Activated naive CD4-positive, alpha-beta T cell treated with anti-CD3 and anti-CD28 coated beads, Interleukin-2, amount 10 ng/mL, durations not matched to agents 7 days and 5 days (primary cell): ENCODE measurements around the gene LCK.

ENCODE experiments used
- CTCF ChIA-PET: fragments of 350-600 bp; sonication (Branson Sonifier 250); formaldehyde crosslinking; loops from one replicate; lab custom pipeline; 2021; ENCODE audit warnings: antibody characterized with exemption; lab: Charles Lee
- DNase-seq: peaks from one replicate; pipeline ENCODE4 v3.0.0-alpha.2; 2020
- H3K27ac Mint-ChIP-seq: one replicate; pipeline ENCODE4 v1.8.0; 2021; ENCODE audit warnings: mild to moderate bottlenecking, moderate library complexity, mixed read lengths
- H3K27me3 Mint-ChIP-seq: one replicate; pipeline ENCODE4 v1.8.0; 2021; ENCODE audit warnings: mild to moderate bottlenecking, mixed read lengths
- H3K36me3 Mint-ChIP-seq: one replicate; pipeline ENCODE4 v1.8.0; 2021; ENCODE audit warnings: mixed read lengths
- H3K4me1 Mint-ChIP-seq: one replicate; pipeline ENCODE4 v1.8.0; 2021; ENCODE audit warnings: mixed read lengths
- H3K4me3 Mint-ChIP-seq: one replicate; pipeline ENCODE4 v1.8.0; 2021; ENCODE audit warnings: mild to moderate bottlenecking, moderate library complexity, mixed read lengths
- H3K9me3 Mint-ChIP-seq: one replicate; pipeline ENCODE4 v1.8.0; 2021; ENCODE audit warnings: mixed read lengths

LCK gene

DNA sequence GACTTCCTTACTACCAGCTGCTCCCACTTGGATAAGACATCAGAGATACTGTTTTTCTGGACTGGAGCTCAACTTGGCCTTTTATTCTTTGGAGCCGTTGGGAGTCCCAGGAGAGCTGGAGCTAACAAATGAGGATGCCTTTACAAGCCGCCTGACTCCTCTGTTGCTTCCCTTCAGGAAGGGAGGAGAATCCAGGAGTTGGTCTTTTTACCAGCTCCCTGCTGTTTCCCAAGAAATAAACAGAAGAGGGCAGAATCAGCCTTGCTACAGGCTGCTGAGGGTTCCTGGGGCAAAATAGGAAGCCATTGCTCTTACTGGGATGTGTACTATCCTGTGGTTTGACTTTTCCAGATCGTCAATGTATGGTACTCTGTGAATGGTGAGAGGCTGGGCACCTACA lies 27.4 kb upstream of the LCK start:
- H3K4me3 Mint-ChIP-seq, result peak overlapping the region; percentile 97
- peaks cover 37% of the 10 kb centered on the region for H3K36me3 Mint-ChIP-seq
- peaks cover 55% of the 10 kb centered on the region for H3K4me1 Mint-ChIP-seq

DNA sequence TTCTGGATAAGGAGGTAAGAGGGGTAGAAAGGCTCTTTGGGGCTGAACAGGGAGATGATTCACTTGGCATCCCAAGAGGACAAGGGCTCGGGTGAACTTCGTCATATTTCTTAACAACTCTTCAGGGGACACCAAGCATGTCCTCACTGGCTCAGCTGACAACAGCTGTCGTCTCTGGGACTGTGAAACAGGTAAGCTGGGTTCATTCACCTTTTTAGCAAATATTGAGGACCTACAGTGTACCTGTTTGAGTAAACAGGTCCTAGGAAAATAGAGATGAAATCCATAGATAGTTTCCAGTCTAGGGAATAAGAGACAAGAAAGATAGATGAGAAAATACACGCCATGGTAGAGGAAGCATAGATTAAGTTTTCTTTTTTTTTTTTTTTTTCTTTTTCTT lies 26.8 kb upstream of the LCK start:
- H3K4me3 Mint-ChIP-seq, result peak overlapping the region; percentile 42
- H3K36me3 Mint-ChIP-seq, result peaks cover 41% of the 10 kb centered on the region
- no peaks in the 10 kb centered on the region for H3K9me3 Mint-ChIP-seq
- no peak for DNase-seq
- CTCF ChIA-PET, result interaction anchor here (1.2 to 2.7 kb wide), 2 partner anchors 25 to 176 kb away, joined by 3 to 19 read pairs; no protein-coding TSS in a partner anchor
- H3K4me1 Mint-ChIP-seq, result peaks cover 55% of the 10 kb centered on the region
- H3K27ac Mint-ChIP-seq, result peak overlapping the region; percentile 16
- no peaks in the 10 kb centered on the region for H3K27me3 Mint-ChIP-seq

More for the DNA sequence above, 27.4 kb upstream of the LCK start:
- no peak for DNase-seq
- H3K9me3 Mint-ChIP-seq, result no peaks in the 10 kb centered on the region
- CTCF ChIA-PET, result interaction anchor here (0.6 to 2.7 kb wide), 4 partner anchors 18 to 195 kb away, joined by 3 to 19 read pairs (median 3); partner anchors contain the start of gene IQCC
- no peaks in the 10 kb centered on the region for H3K27me3 Mint-ChIP-seq
- peak overlapping the region; percentile 83 for H3K27ac Mint-ChIP-seq

DNA sequence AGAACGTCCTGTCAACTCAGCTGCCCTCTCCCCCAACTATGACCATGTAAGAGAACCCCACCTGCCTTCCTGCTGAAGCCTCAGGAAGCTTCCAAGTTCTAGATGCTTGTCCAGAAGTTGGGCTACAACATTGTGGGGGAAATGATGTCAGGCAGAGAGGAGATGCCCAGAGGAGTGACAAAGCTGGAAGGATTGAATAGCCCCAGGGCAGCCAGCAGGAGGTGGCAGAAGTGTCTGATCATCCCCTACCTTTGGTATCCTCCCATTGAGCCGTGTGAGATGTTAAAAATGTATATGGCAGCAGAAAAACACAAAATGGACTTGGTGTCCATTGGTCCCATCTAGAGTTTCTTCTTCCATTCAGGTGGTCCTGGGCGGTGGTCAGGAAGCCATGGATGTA lies 22.3 kb upstream of the LCK start:
- H3K4me3 Mint-ChIP-seq, result no peak overlapping the region
- peaks cover 20% of the 10 kb centered on the region for H3K4me1 Mint-ChIP-seq
- H3K27me3 Mint-ChIP-seq, result no peaks in the 10 kb centered on the region
- no peak for DNase-seq
- no peaks in the 10 kb centered on the region for H3K9me3 Mint-ChIP-seq
- H3K36me3 Mint-ChIP-seq, result peaks cover 45% of the 10 kb centered on the region
- CTCF ChIA-PET, result interaction anchor here (0.8 to 4.3 kb wide), 4 partner anchors 12 to 147 kb away, joined by 3 to 20 read pairs (median 10); no protein-coding TSS in a partner anchor
- H3K27ac Mint-ChIP-seq, result no peak overlapping the region

DNA sequence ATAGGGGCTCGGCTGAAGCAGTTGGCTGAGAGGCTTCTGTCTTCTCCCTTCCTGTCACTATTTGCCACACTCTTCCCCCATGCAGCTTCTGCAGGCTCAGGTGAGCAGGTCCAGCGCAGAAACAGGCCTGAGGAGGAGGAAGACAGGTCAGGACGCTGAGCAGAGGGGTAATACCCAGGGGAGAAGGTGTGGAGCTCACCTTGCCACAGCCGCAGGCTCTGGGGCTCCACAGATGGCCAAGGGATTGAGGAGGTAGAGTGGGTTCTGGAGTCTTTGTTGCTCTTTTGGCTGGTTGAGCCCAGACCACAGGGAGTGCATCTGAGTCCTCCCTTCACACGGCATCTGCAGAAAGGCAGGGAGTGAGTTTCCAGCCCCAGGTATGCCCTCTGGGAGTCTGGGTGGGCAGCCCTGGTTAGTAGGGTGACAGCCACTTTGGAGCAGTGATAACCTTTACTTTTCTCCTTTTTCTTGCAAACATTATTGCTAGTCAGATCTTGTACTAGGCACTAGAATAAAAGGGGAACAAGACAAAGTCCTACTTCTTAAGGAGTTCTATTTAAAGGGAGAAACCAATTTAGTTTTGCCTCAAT lies 19.1 kb upstream of the LCK start:
- CTCF ChIA-PET, result interaction anchor here (1.4 kb wide), 1 partner anchor 16 kb away, joined by 4 read pairs; no protein-coding TSS in a partner anchor
- Mint-ChIP-seq H3K4me1 (peaks cover 5% of the 10 kb centered on the region), H3K36me3 (peaks cover 29% of the 10 kb centered on the region), H3K27ac (no peak overlapping the region), H3K4me3 (no peak overlapping the region), H3K9me3 (no peaks in the 10 kb centered on the region), H3K27me3 (no peaks in the 10 kb centered on the region)
- no peak for DNase-seq

DNA sequence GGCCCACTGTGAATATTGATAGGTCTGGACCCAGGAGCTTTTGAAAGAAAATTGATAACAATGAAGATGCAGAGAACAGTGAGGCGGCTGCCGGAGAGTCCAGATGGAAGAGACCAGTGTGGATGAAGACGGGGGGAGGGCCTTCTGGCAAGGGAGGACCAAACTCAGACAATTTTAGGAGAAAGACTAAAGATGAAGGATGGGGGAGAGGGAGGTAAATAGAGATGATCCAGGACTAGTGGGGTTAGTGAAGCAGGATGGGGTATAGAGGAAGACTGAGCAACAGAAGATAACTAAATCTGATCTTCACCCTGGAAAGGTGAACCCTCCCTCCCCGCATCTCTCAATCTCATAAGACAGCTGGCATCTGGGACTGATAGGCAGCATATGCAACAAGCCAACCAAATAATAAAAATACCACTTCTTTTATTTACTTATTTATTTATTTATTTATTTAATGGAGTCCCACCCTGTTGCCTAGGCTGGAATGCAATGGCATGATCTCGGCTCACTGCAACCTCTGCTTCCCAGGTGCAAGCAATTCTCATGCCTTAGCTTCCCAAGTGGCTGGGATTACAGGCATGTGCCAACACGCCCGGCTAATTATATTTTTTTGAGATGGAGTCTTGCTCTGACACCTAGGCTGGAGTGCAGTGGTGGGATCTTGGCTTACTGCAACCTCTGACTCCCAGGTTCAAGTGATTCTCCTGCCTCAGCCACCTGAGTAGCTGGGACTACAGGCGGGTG lies 18.3 kb upstream of the LCK start:
- DNase-seq, result no peak
- CTCF ChIA-PET, result interaction anchor here (1.4 kb wide), 1 partner anchor 16 kb away, joined by 4 read pairs; no protein-coding TSS in a partner anchor
- Mint-ChIP-seq H3K9me3 (no peaks in the 10 kb centered on the region), H3K36me3 (peaks cover 24% of the 10 kb centered on the region), H3K27ac (no peak overlapping the region), H3K27me3 (no peaks in the 10 kb centered on the region), H3K4me3 (no peak overlapping the region), H3K4me1 (peaks cover under 1% of the 10 kb centered on the region)

DNA sequence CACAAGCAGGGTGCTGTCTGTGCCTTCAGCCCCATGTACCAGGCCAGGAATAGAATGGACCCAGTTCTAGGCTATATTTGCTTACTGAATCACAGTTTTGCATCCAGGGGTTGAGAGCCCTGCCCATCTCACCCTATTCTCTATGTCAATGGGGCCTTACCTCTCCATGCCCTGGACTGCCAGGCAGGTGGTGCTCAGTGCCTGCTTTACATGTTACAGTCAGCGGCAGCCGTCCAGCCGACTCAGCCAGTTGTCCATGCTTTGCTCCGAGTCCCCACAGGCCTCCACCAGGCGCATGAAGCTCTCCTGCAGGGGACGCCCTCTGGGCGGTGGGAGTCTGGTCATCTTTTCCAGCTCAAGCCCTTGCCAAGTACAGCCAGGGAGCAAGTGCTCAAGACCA lies 16.3 kb upstream of the LCK start:
- H3K9me3 Mint-ChIP-seq, result no peaks in the 10 kb centered on the region
- peaks cover 4% of the 10 kb centered on the region for H3K4me1 Mint-ChIP-seq
- CTCF ChIA-PET, result interaction anchor here (1.0 to 1.2 kb wide), 2 partner anchors 19 to 24 kb away, joined by 3 to 4 read pairs; no protein-coding TSS in a partner anchor
- H3K27ac Mint-ChIP-seq, result no peak overlapping the region
- peaks cover 7% of the 10 kb centered on the region for H3K36me3 Mint-ChIP-seq
- H3K27me3 Mint-ChIP-seq, result peaks cover 8% of the 10 kb centered on the region
- H3K4me3 Mint-ChIP-seq, result no peak overlapping the region
- no peak for DNase-seq

DNA sequence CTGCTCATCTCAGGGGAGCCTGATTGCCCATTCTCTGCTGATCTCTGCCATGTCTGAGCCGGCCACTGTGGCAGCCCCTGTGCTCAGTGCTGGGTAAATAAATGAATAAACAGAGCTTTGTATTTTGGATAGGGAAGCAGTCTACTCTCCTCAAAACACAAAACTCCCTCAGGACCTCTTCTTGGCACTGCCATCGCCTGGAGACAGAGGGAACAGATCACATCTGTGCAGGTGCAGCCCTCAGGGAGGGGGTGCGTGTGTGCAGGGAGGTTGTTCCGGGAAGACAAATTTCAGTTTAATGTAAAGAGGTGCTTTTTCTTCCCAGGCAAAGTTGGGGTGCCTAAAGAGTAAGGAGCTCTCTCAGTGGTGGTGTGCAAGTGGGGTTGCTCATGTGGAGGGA lies 11.7 kb upstream of the LCK start:
- Mint-ChIP-seq H3K4me1 (peaks cover 29% of the 10 kb centered on the region), H3K4me3 (peak overlapping the region; percentile 39), H3K27ac (no peak overlapping the region), H3K9me3 (no peaks in the 10 kb centered on the region), H3K27me3 (peaks cover 20% of the 10 kb centered on the region), H3K36me3 (no peaks in the 10 kb centered on the region)
- DNase-seq, result no peak
- CTCF ChIA-PET, result interaction anchor here (0.6 to 6.9 kb wide), 5 partner anchors 10 to 111 kb away, joined by 3 to 49 read pairs (median 5); partner anchors contain the start of gene LCK

DNA sequence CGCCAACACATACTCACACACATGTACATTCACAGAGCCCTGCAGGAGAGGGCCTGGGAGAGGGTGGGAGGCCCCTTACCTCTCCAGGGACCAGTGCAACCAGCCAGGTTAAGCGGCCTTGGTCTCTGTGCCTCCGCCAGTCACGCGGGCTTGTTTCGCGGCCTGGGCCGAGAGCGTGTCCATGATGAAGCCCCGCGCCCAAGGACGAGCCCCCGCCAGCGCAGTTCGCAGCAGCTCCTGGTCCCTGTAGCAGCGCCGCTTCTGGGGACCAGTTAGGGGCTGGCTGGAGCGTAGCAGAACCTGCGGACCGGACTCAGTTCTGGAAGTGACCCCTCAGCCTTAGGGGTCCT lies 11.3 kb upstream of the LCK start:
- H3K4me1 Mint-ChIP-seq, result peaks cover 29% of the 10 kb centered on the region
- H3K27me3 Mint-ChIP-seq, result peaks cover 20% of the 10 kb centered on the region
- H3K36me3 Mint-ChIP-seq, result no peaks in the 10 kb centered on the region
- H3K4me3 Mint-ChIP-seq, result peak overlapping the region; percentile 81
- no peak for DNase-seq
- no peak overlapping the region for H3K27ac Mint-ChIP-seq
- H3K9me3 Mint-ChIP-seq, result no peaks in the 10 kb centered on the region
- CTCF ChIA-PET, result interaction anchor here (1.2 to 6.9 kb wide), 6 partner anchors 10 to 83 kb away, joined by 3 to 49 read pairs (median 8); partner anchors contain the start of gene LCK

DNA sequence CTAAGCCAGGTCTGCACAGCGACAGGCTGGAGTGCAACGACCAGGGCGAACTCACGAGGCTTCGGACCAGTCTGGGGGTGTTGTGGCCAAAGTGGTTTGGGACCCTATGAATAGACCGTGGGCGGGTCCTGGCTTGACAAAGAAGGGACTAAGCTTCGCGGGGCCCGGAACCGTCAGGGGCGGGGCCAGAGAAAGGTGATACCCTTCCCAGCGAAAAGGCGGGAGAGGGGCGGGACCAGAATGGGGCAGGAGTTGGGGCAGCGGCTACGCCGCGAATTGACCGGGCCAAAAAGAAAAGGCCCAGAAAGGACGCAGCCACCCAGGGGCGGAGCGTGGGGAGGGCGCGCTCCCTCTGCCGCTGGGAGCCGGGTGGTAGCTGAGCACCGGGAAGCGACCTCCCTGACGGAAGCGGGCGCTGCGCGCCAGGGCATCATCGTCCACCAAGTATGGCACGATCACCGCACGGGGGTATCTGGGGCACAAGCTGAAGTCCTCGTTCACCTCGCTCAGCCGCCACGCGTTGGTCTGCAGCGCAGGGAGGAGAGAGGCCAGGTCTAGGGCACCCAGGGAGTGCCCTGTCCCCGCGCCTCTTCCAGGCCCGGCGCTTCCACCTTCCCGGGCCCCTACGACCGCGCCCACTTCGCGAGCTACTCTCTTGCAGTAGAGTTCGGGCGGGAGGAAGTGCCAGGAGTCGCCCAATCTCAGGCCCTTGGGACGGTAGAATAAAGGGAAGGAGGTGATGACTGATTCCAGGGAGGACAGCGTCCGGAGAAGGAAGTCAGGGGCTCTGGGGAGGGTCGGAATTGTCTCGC lies 10.7 kb upstream of the LCK start:
- no peaks in the 10 kb centered on the region for H3K9me3 Mint-ChIP-seq
- peak overlapping the region; percentile 81 for H3K4me3 Mint-ChIP-seq
- DNase-seq, result peak; percentile 68
- peak overlapping the region; percentile 24 for H3K27ac Mint-ChIP-seq
- H3K4me1 Mint-ChIP-seq, result peaks cover 32% of the 10 kb centered on the region
- CTCF ChIA-PET, result interaction anchor here (0.7 to 6.9 kb wide), 13 partner anchors 9 to 82 kb away, joined by 3 to 49 read pairs (median 5); partner anchors contain the start of gene LCK
- H3K36me3 Mint-ChIP-seq, result no peaks in the 10 kb centered on the region
- peaks cover 20% of the 10 kb centered on the region for H3K27me3 Mint-ChIP-seq

DNA sequence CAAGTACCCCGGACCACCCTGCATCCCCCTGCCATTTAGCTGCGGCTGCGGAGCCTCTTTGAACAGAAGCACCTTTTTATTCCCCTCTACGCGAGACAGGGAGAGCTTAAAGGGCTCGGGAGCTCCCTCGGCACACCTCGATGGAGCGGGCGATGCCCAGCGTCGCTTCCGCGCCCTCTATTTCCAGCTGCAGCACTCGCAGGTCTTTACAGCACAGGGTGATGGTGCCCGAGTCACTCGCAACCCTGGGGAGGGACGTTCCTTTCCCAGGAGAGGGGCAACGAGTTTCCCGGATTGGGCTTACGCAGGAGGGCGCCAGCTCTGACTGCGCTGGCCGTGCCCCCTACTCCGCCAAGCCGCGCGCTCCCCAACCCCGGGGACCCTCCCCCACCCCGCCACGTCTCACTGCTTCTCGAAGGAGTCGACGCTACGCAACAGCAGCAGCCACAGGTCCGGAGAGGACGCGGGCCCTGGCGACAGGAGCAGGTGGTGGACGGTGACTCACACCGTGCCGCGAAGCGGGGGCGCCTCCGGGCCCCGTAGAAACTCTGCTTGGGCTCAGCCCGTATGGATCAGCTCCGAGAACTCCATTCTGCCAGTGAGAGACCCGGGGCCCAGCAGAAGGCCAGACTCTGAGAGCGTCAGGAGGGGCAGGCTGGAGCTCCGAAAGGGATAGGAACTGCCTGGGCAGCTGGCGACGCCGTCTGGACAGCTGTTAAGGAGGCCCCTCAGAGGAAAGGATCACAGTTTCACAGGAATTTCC lies 9.9 kb upstream of the LCK start:
- Mint-ChIP-seq H3K4me3 (peak overlapping the region; percentile 81), H3K9me3 (no peaks in the 10 kb centered on the region), H3K36me3 (no peaks in the 10 kb centered on the region), H3K27me3 (peaks cover 20% of the 10 kb centered on the region), H3K4me1 (peaks cover 39% of the 10 kb centered on the region), H3K27ac (peak overlapping the region; percentile 24)
- peak; percentile 58 for DNase-seq
- CTCF ChIA-PET, result interaction anchor here (0.6 to 6.9 kb wide), 13 partner anchors 8 to 81 kb away, joined by 3 to 49 read pairs (median 5); partner anchors contain the start of gene LCK

DNA sequence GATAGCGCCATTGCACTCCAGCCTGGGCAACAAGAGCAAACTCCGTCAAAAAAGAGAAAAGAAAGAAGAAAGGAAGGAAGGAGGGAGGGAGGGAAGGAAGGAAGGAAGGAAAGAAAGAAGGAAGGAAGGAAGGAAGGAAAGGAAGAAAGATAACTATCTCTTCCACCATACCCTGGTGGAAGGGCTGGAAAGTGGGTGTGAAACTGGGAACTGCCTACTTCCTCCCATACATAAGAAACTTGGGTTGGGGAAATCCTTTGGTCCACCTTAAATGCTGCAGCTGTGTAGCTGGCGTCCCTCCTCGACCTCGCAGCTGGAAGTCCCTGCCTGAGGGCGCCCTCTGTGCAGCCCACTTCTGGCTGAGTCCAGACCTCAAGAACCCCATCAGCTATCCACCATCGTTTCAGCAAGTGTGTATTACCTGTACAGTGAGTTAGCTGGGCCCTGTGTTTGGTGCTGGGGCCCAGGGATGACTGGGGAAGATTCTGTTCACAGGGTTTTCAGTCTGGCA lies 8.7 kb upstream of the LCK start:
- H3K4me3 Mint-ChIP-seq, result no peak overlapping the region
- H3K27ac Mint-ChIP-seq, result no peak overlapping the region

DNA sequence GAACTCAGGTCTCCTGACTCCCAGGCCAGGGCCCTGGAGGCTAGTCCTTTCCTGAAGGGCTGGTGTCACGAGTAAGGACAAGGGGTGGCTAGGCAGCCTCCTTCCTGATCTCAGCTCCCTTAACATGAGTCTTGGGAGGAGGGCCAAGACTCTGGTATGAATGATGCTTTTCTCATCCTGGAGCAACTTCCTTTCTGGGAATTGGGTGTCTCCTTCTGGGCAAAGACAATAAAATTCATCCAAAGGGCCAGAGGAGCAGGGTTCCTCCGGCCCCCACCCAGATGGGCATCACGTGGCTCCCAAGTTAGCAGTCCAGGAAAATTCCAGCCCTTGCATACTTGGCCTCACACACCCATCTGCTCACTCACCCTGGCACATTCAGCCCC lies 4.2 kb upstream of the LCK start, which contains the start of gene FAM167B:
FAM167B (plus strand) TSS at position 335 of the 386 bp plus-strand sequence. CDS start 200 bp downstream, outside the sequence.
- H3K4me3 Mint-ChIP-seq, result peak within 1 kb of the TSS; percentile 67

More for the DNA sequence above, 8.7 kb upstream of the LCK start:
- no peak for DNase-seq
- H3K4me1 Mint-ChIP-seq, result peaks cover 51% of the 10 kb centered on the region
- no peaks in the 10 kb centered on the region for H3K36me3 Mint-ChIP-seq
- peaks cover 20% of the 10 kb centered on the region for H3K27me3 Mint-ChIP-seq
- CTCF ChIA-PET, result interaction anchor here (0.8 to 1.1 kb wide), 2 partner anchors 11 to 23 kb away, joined by 3 read pairs; no protein-coding TSS in a partner anchor
- no peaks in the 10 kb centered on the region for H3K9me3 Mint-ChIP-seq

More for the DNA sequence above, 4.2 kb upstream of the LCK start, which contains the start of gene FAM167B:
- Mint-ChIP-seq H3K9me3 (no peaks in the 10 kb centered on the region), H3K36me3 (peaks cover 8% of the 10 kb centered on the region), H3K4me1 (peaks cover 66% of the 10 kb centered on the region), H3K27me3 (no peaks in the 10 kb centered on the region), H3K27ac (peak within 1 kb of the TSS; percentile 96)
- CTCF ChIA-PET, result interaction anchor here (1.2 to 4.2 kb wide), 3 partner anchors 12 to 31 kb away, joined by 4 to 16 read pairs (median 7); no protein-coding TSS in a partner anchor
- no peak for DNase-seq
